K562 (cell line): Measurements from ENCODE around the gene OXNAD1. TPM values are rescaled to one million over a fixed set of nuclear protein-coding genes. Genes with fewer than 3 reads are reported as not detected.

ENCODE experiments used
- ATAC-seq: fragments of 200-7000 bp; cut with Tn5 transposase; 3 replicates; pipeline ENCODE4 v1.9.1; 2020; ENCODE audit warnings: moderate library complexity
- BruUV-seq: library from RNA; stranded (reverse); fragments of 400-500 nt; replicated peaks from 2 replicates; lab custom pipeline; 2021; lab: Mats Ljungman, UMichigan
- CTCF ChIA-PET: fragments of 300-600 bp; formaldehyde crosslinking; extraction: SDS; loops from one replicate; lab custom pipeline; 2021; ENCODE audit warnings: low intra/inter-chr PET ratio; lab: Yijun Ruan, JAX
- POLR2A ChIA-PET: fragments of 300-600, 350-650 bp; sonication (Branson Sonifier 250); formaldehyde crosslinking; extraction: SDS; loops from one replicate; lab custom pipeline; 2021; ENCODE audit warnings: antibody characterized with exemption, inconsistent platforms; lab: Yijun Ruan, JAX
- DNase-seq, 4 experiments: peaks; one replicate each; pipeline versions ENCODE4 v3.0.0 to v3.0.0-alpha.2; 2011 to 2018; ENCODE audit warnings: low spot score in 3 of 4, mixed read lengths in 3 of 4; ENCODE audit errors: extremely low read depth in 1 of 4
- FAIRE-seq: peaks from 2 replicates; lab custom pipeline; 2011; peaks lifted over from hg19 to GRCh38; lab: Jason Lieb, UNC
- H2AFZ ChIP-seq: 2 replicates; pipeline ENCODE4 v1.6.0; 2011; ENCODE audit warnings: low read depth, low read length, control low read depth, inconsistent platforms
- H3K27ac ChIP-seq: fragments of 200-600 bp; 3 replicates; pipeline ENCODE4 v1.8.0; 2011; ENCODE audit warnings: low read depth, mild to moderate bottlenecking, control low read depth, inconsistent platforms, low read length, moderate library complexity, mixed read lengths; ENCODE audit errors: extremely low read depth
- H3K27me3 ChIP-seq, 2 experiments: fragments of 300-600 bp in 1 of 2; 2 replicates in 1 of 2; 3 replicates in 1 of 2; pipeline versions ENCODE4 v1.6.0 to v1.8.0; 2011; ENCODE audit warnings: inconsistent platforms in 2 of 2, low read length in 2 of 2, mild to moderate bottlenecking in 1 of 2, mixed read lengths in 1 of 2, moderate library complexity in 1 of 2; ENCODE audit not compliant: control insufficient read depth in 2 of 2, insufficient read depth in 2 of 2
- H3K36me3 ChIP-seq: fragments of 300-600 bp; 3 replicates; pipeline ENCODE4 v1.8.0; 2011; ENCODE audit warnings: mild to moderate bottlenecking, low read length, inconsistent platforms; ENCODE audit not compliant: control insufficient read depth, insufficient read depth
- H3K4me1 ChIP-seq, 2 experiments: fragments of 200-600 bp in 1 of 2; replicated peaks in 1 of 2; 2 replicates in 1 of 2; 3 replicates in 1 of 2; pipeline versions ENCODE4 v1.5.1 to v1.8.0; 2011; ENCODE audit warnings: inconsistent platforms in 2 of 2, low read length in 2 of 2, mild to moderate bottlenecking in 1 of 2, mixed read lengths in 1 of 2, moderate library complexity in 1 of 2; ENCODE audit not compliant: control insufficient read depth in 2 of 2, insufficient read depth in 2 of 2
- H3K4me2 ChIP-seq: 2 replicates; pipeline ENCODE4 v1.6.1; 2011; ENCODE audit warnings: low read length, control low read depth, inconsistent platforms, mixed read lengths; ENCODE audit not compliant: insufficient read depth
- H3K4me3 ChIP-seq: fragments of 200-600 bp; sonication (generic), shearing (Covaris generic); 2 replicates; pipeline ENCODE4 v1.5.1; 2016; ENCODE audit warnings: control low read depth, inconsistent platforms
- H3K79me2 ChIP-seq: fragments of 200-600 bp; 3 replicates; pipeline ENCODE4 v1.8.0; 2011; ENCODE audit warnings: low read length, inconsistent platforms; ENCODE audit not compliant: control insufficient read depth, insufficient read depth
- H3K9ac ChIP-seq, 2 experiments: 2 replicates each; pipeline versions ENCODE4 v1.6.0 to v1.6.1; 2011; ENCODE audit warnings: low read depth in 2 of 2, low read length in 2 of 2, control low read depth in 1 of 2, inconsistent platforms in 1 of 2, mild to moderate bottlenecking in 1 of 2, mixed read lengths in 1 of 2; ENCODE audit not compliant: insufficient read depth in 1 of 2
- H3K9me1 ChIP-seq: one replicate; pipeline ENCODE4 v1.6.0; 2011; ENCODE audit warnings: inconsistent platforms, mild to moderate bottlenecking, low read length, moderate library complexity; ENCODE audit not compliant: control insufficient read depth, insufficient read depth
- H3K9me3 ChIP-seq: replicated peaks from 2 replicates; pipeline ENCODE4 v1.5.1; 2011; ENCODE audit warnings: low read depth, low read length, inconsistent platforms; ENCODE audit not compliant: control insufficient read depth, insufficient read depth
- H4K20me1 ChIP-seq: replicated peaks from 2 replicates; pipeline ENCODE4 v1.6.1; 2011; ENCODE audit warnings: low read length, inconsistent platforms, mixed read lengths; ENCODE audit not compliant: control insufficient read depth, insufficient read depth
- C11orf30 ChIP-seq: fragments of 450-650 bp; IDR thresholded peaks from 2 replicates; pipeline ENCODE4 v1.6.1; 2016; ENCODE audit warnings: low read depth, mild to moderate bottlenecking
- E2F8 ChIP-seq: fragments of 450-650 bp; IDR thresholded peaks from 2 replicates; pipeline ENCODE4 v1.7.1; 2018; ENCODE audit warnings: mild to moderate bottlenecking, low read depth; ENCODE audit not compliant: partially characterized antibody
- NFE2 ChIP-seq: IDR thresholded peaks from 2 replicates; pipeline ENCODE4 v1.6.1; 2014; ENCODE audit warnings: antibody characterized with exemption, low read depth
- ZNF316 ChIP-seq: fragments of 450-650 bp; IDR thresholded peaks from 2 replicates; pipeline ENCODE4 v1.6.1; 2016
- ZNF696 ChIP-seq: fragments of 250-450 bp; sonication (Bioruptor Pico); conservative IDR thresholded peaks from 2 replicates; pipeline ENCODE4 v1.4.0; 2020; ENCODE audit warnings: mild to moderate bottlenecking, moderate library complexity
- WGBS: fragments of 100-300 bp; shearing (Covaris generic); methylation state at CpG from one replicate; pipeline ENCODE4 v1.1.6; 2016; ENCODE audit warnings: low coverage, mixed read lengths; ENCODE audit not compliant: insufficient coverage; ENCODE audit errors: missing lambda C conversion rate; 5-methylcytosine and 5-hydroxymethylcytosine counted together
- in situ Hi-C: fragments of 300-500 bp; cut with MboI; formaldehyde crosslinking; loops from 4 replicates; pipeline ENCODE4 v1.15.0; 2018; ENCODE audit warnings: inconsistent platforms, mixed read lengths
- intact Hi-C: fragments of 100-400 bp; cut with micrococcal nuclease; formaldehyde crosslinking; loops from 2 replicates; pipeline ENCODE4 v1.14.2; 2022
- polyA plus RNA-seq, 8 experiments: library from polyadenylated mRNA; depleted of rRNA in 4 of 8; stranded (reverse) in 5 of 8; unstranded in 3 of 8; fragments of >200 nt; fragmentation: Nextera tagmentation in 2 of 8; fragmentation: Illumina TruSeq in 1 of 8; extraction: Ambion mirVana in 2 of 8; extraction: Trizol in 1 of 8; gene quantifications; 2 replicates each; pipeline versions ENCODE4 v1.2.1 to v1.2.3, GENCODE V29; 2011 to 2014; ENCODE audit warnings: inconsistent platforms in 1 of 8, missing spikeins in 1 of 8
- total RNA-seq, 7 experiments: library from RNA; depleted of rRNA in 6 of 7; stranded (reverse); fragments of >200 nt in 6 of 7; fragmentation: Illumina TruSeq in 2 of 7; extraction: Trizol in 2 of 7; gene quantifications; 2 replicates each; pipeline versions ENCODE4 v1.2.1 to v1.2.3, GENCODE V29; 2011 to 2021; ENCODE audit warnings: low replicate concordance in 1 of 7
- TF ChIP-seq, protein P1 (sequence below): fragments of 250-450 bp; sonication (Bioruptor Pico); IDR thresholded peaks from 2 replicates; pipeline ENCODE4 v1.5.0; 2021

OXNAD1 gene
- total and polyA plus RNA-seq, 9 of the 15 experiments (the other 6 are each of a cell fraction or from before 2014, with no cell fraction given) = 12.8 to 44.4 (median 41.1) TPM

DNA sequence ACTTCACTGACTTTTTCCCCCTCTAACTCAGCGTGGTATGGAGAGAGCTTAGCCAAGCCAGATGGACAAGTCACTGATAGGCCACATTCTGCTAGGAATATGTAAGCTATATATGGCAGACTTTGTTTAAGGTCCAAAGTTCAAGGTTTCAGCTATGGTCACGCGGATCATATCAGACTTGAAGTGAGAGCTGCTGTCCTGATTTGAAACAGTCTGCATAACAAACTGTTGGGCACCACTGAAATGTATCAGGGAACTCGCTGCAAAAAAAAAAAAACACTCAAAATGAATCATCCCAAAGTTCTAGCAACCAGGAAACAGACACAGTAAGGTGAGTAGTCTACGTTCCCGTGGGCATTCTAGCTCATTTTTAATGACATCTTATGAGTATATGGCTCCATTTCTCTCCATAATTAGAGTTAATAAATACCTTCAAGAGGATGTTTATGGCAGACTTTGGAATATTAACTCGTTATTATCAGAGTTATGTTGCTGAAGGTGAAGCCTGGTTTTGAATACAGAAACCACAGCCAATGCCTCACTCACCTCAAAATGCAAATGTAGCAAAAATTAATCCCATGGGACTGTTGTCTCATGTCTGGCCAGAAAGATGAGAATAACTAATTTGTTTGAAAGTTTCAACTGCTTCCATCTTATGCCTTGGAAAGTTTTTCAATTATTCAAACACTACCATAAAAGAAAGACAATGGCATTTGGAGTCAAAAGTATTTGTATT is 12.6 kb upstream of the OXNAD1 start:
- H4K20me1 ChIP-seq = 0 out of 2 replicates have a peak, but pooled peaks cover 5% of the 10 kb centered on the region
- H3K4me1 ChIP-seq = peaks cover 3% of the 10 kb centered on the region in 2 experiments; a peak in 2 of 5 replicates
- H3K27me3 ChIP-seq = peaks cover 7 to 24% of the 10 kb centered on the region in 2 experiments; a peak in 4 of 5 replicates
- no peak overlapping the region for H3K4me2 ChIP-seq
- CTCF ChIA-PET = interaction anchor here (0.6 kb wide), 1 partner anchor 1144 kb away, joined by 3 read pairs; no protein-coding TSS in a partner anchor
- H3K27ac ChIP-seq = no peak overlapping the region
- no peaks in the 10 kb centered on the region for H3K79me2 ChIP-seq
- DNase-seq = no peak
- POLR2A ChIA-PET = interaction anchor here (0.6 to 2.8 kb wide), 6 partner anchors 10 to 107 kb away, joined by 3 to 8 read pairs (median 4); partner anchors contain the start of genes DPH3 and OXNAD1
- BruUV-seq = no TSS peak
- ATAC-seq = no peak
- no peak overlapping the region for H2AFZ ChIP-seq
- in situ Hi-C loops = no loop called here
- TF ChIP-seq E2F8 (no peak), ZNF696 (CRISPR knock-in tag) (no peak), ZNF316 (0 out of 2 replicates have a peak, but pooled peaks have one; percentile 4), C11orf30 (peak; percentile 27; the same call in 1 of the 2 replicates), NFE2 (no peak)
- TF ChIP-seq, protein P1, sequence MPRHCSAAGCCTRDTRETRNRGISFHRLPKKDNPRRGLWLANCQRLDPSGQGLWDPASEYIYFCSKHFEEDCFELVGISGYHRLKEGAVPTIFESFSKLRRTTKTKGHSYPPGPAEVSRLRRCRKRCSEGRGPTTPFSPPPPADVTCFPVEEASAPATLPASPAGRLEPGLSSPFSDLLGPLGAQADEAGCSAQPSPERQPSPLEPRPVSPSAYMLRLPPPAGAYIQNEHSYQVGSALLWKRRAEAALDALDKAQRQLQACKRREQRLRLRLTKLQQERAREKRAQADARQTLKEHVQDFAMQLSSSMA = no peak
- no peaks in the 10 kb centered on the region for H3K9me3 ChIP-seq
- no peak for FAIRE-seq
- H3K4me3 ChIP-seq = no peak overlapping the region
- intact Hi-C loops = no loop called here
- WGBS = 0% methylated on average over 7 of the region's 7 CpGs
- no peaks in the 10 kb centered on the region for H3K36me3 ChIP-seq
- H3K9me1 ChIP-seq = no peaks in the 10 kb centered on the region
- H3K9ac ChIP-seq = no peak overlapping the region
